Transverse colon (tissue), 4 donors: ENCODE data around the gene NMRK2. TPM values are rescaled to one million over a fixed set of nuclear protein-coding genes. Genes with fewer than 3 reads are reported as not detected.

Experiments
- DNase-seq: peaks from one replicate; pipeline ENCODE4 v3.0.0-alpha.2; 2019
- H3K27ac ChIP-seq, 4 donors: fragments of 200-600 bp; sonication (generic); 2 replicates each; pipeline ENCODE4 v1.5.1; 2016 to 2018; ENCODE audit warnings: inconsistent platforms in 4 of 4
- H3K27me3 ChIP-seq: fragments of 200-600 bp; sonication (generic); 2 replicates; pipeline ENCODE4 v1.5.1; 2017; ENCODE audit warnings: inconsistent platforms
- H3K36me3 ChIP-seq, 4 donors: fragments of 200-600 bp; sonication (generic); 2 replicates each; pipeline ENCODE4 v1.5.1; 2017 to 2019; ENCODE audit warnings: inconsistent platforms in 4 of 4
- H3K4me1 ChIP-seq, 4 donors: fragments of 200-600 bp; sonication (generic); 2 replicates each; pipeline ENCODE4 v1.5.1; 2017 to 2020; ENCODE audit warnings: inconsistent platforms in 4 of 4
- H3K4me3 ChIP-seq, 4 donors: fragments of 200-600 bp; sonication (generic); 1 replicate in 1 of 4; 2 replicates in 3 of 4; pipeline versions ENCODE4 v1.5.1 to v1.6.1; 2017 to 2019; ENCODE audit warnings: inconsistent platforms in 4 of 4
- H3K9me3 ChIP-seq, 2 donors: fragments of 200-600 bp; sonication (generic); 2 replicates each; pipeline ENCODE4 v1.5.1; 2017 to 2019; ENCODE audit warnings: inconsistent platforms in 2 of 2
- CTCF ChIP-seq, 5 experiments: fragments of 200-600 bp in 3 of 5; fragments of 450-650 bp in 2 of 5; sonication (generic) in 3 of 5; IDR thresholded peaks; 1 replicate in 2 of 5; 2 replicates in 3 of 5; pipeline ENCODE4 v1.5.1; 2016 to 2017; ENCODE audit warnings: antibody characterized with exemption in 5 of 5, inconsistent platforms in 3 of 5, mild to moderate bottlenecking in 2 of 5, moderate library complexity in 1 of 5
- EP300 ChIP-seq: sonication (generic); formaldehyde crosslinking; IDR thresholded peaks from one replicate; pipeline ENCODE4 v1.6.1; 2017; ENCODE audit warnings: antibody characterized with exemption, low read depth
- POLR2A ChIP-seq: fragments of 450-650 bp; IDR thresholded peaks from one replicate; pipeline ENCODE4 v1.6.1; 2016; ENCODE audit warnings: antibody characterized with exemption, mild to moderate bottlenecking, moderate library complexity
- POLR2AphosphoS5 ChIP-seq, 3 donors: sonication (generic); formaldehyde crosslinking; IDR thresholded peaks; one replicate each; pipeline ENCODE4 v1.6.1; 2016; ENCODE audit warnings: antibody characterized with exemption in 3 of 3
- WGBS, 2 donors: methylation state at CpG; one replicate each; pipeline ENCODE4 v1.1.5; 2018; ENCODE audit warnings: low coverage in 1 of 2; 5-methylcytosine and 5-hydroxymethylcytosine counted together
- in situ Hi-C, 4 donors: fragments of 200-750 bp; cut with MboI; loops; one replicate each; pipeline versions ENCODE4 v1.15.0 to v1.15.1; 2017; ENCODE audit warnings: low sequenced_read_pairs in 3 of 4, low pct_ligation_motif_present in 1 of 4, low pct_unique_long_range_greater_than_20kb in 1 of 4
- intact Hi-C: fragments of 100-400 bp; cut with DNase I; formaldehyde crosslinking; loops from one replicate; pipeline ENCODE4 v1.15.1; 2023; ENCODE audit warnings: low total_unique reads
- small RNA-seq, 4 donors: library from RNA; depleted of rRNA; stranded (forward); fragments of <200 nt; gene quantifications; one replicate each; pipeline ENCODE3, GENCODE V24; 2016
- total RNA-seq, 4 donors: library from RNA; depleted of rRNA; stranded (reverse); fragments of >200 nt; gene quantifications; one replicate each; pipeline ENCODE4 v1.1.0, GENCODE V29; 2016

Gene NMRK2
- total RNA-seq, 4 donors from 2014 or later, result 0.41 TPM; not detected in 3

DNA sequence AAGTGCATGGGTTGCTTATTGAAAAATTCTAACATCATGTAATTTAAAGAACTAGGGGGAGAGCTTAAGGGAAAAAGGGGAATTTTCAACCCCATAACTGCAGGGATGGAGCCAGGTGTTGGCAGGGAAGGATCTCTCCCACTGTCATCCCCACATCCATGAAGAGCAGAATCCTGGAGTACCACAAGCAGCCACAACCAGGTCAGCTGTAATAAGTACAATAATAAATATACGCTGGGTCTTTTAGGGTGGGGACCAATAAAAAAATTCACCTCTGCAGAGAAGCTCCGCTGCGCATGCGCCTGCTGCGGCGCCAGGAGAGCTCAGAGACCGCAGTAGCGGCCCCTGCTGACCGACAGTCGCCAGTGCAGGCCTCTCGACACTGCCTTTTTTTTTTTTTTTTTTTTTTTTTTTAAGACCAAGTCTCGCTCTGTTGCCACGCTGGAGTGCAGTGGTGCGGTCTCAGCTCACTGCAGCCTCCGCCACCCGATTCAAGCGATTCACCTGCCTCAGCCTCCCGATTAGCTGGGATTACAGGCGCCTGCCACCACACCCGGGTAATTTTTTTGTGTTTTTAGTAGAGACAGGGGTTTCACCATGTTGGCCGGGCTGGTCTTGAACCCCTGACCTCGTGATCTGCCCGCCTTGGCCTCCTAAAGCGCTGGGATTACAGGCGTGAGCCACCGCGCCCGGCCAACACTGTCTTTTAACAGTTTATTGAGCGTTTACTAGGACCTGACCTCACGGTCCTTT lies 54.9 kb downstream of the NMRK2 start:
- Histone ChIP-seq H3K36me3 (peaks cover 0 to 13% (median 2%) of the 10 kb centered on the region in 4 donors), H3K27me3 (no peaks in the 10 kb centered on the region), H3K27ac (peak overlapping the region; percentile 91 to 94 (median 94)), H3K4me1 (peaks cover 22 to 41% (median 37%) of the 10 kb centered on the region in 4 donors), H3K4me3 (peak overlapping the region in 1 of 4 donors; percentile 31), H3K9me3 (no peaks in the 10 kb centered on the region)
- 6% methylated on average over 29 of the region's 30 CpGs; no CpG with 5 or more reads in 1 of the 2 donors for WGBS, 2 donors
- intact Hi-C loops, result loop anchor here (5.0 kb wide), 1 partner anchor 80 kb away; the partner anchor contains the start of gene ZBTB7A
- peak; percentile 93 for DNase-seq
- in situ Hi-C loops, result loop anchor here in 2 of 4 donors (10.0 to 25.0 kb wide), 2 partner anchors 150 to 197 kb away; partner anchors contain the start of genes ANKRD24 (in 2 of the 2) and SIRT6 (in 2 of the 2)
- TF ChIP-seq CTCF (IDR thresholded peaks at IDR 0.05) (peak; percentile 87 to 97 (median 91)), POLR2AphosphoS5 (IDR thresholded peaks at IDR 0.05) (no peak), POLR2A (no peak)

DNA sequence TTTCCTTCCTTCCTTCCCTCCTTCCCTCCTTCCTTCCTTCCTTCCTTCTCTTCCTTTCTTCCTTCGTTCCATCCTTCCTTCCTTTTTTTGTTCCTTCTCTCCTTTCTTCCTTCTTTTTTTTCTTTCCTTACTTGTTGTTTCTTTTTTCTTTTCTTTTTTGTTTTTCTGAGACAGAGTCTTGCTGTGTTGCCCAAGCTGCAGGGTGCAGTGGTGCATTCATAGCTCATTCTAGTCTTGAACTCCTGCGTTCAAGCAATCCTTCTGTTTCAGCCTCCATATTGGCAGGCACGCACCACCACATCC lies 57.9 kb downstream of the NMRK2 start:
- WGBS, 2 donors, result 77 to 82% methylated on average over 3 of the region's 3 CpGs
- intact Hi-C loops, result no loop called here
- DNase-seq, result no peak
- TF ChIP-seq POLR2AphosphoS5 (IDR thresholded peaks at IDR 0.05) (no peak), EP300 (no peak), CTCF (IDR thresholded peaks at IDR 0.05) (no peak), POLR2A (no peak)
- in situ Hi-C loops, result loop anchor here in 1 of 4 donors (25.0 kb wide), 1 partner anchor 147 kb away; no protein-coding TSS in a partner anchor
- Histone ChIP-seq H3K9me3 (no peaks in the 10 kb centered on the region), H3K36me3 (no peaks in the 10 kb centered on the region), H3K4me3 (no peak overlapping the region), H3K27ac (no peak overlapping the region), H3K27me3 (no peaks in the 10 kb centered on the region), H3K4me1 (peaks cover 14 to 28% (median 22%) of the 10 kb centered on the region in 4 donors)

Small RNA genes within 50 kb of the gene (small RNA-seq; reads per million reads assigned to genes)
- gene RN7SL202P (0 reads per million in 4 donors), gene SNORD37 (12.5 to 19.3 (median 17.6) reads per million in 4 donors)

Other genes with a start within 250 kb of the NMRK2 start
- 10 to 100 TPM; 25.4 to 91.1 (median 36.4) TPM for gene PIP5K1C, start 232.6 kb upstream of the NMRK2 start, total RNA-seq
- gene TJP3, start 224.7 kb upstream of the NMRK2 start, total RNA-seq, result 100 to 1,000 TPM; 234 to 894 (median 282) TPM
- 100 to 1,000 TPM in 2 of 4 donors, 10 to 100 TPM in 2; 24.0 to 284 (median 95.7) TPM for gene APBA3, start 171.4 kb upstream of the NMRK2 start, total RNA-seq
- gene MRPL54, start 170.4 kb upstream of the NMRK2 start, total RNA-seq, result 10 to 100 TPM; 38.0 to 72.2 (median 52.1) TPM
- gene RAX2, start 160.8 kb upstream of the NMRK2 start, total RNA-seq, result not detected
- 1 to 10 TPM in 2 of 4 donors, under 1 TPM in 1, not detected in 1; 0.60 to 6.1 (median 2.9) TPM for gene MATK, start 146.7 kb upstream of the NMRK2 start, total RNA-seq
- not detected for gene ZFR2, start 64.0 kb upstream of the NMRK2 start, total RNA-seq
- gene ATCAY, start 52.4 kb upstream of the NMRK2 start, total RNA-seq, result under 1 TPM in 3 of 4 donors, not detected in 1; 0.32 to 0.60 (median 0.55) TPM
- gene DAPK3, start 38.0 kb downstream of the NMRK2 start, total RNA-seq, result 10 to 100 TPM; 54.6 to 89.0 (median 82.3) TPM
- gene EEF2, start 52.4 kb downstream of the NMRK2 start, total RNA-seq, result 1,000 to 10,000 TPM; 1,013 to 1,686 (median 1,532) TPM
- gene PIAS4, start 74.7 kb downstream of the NMRK2 start, total RNA-seq, result 100 to 1,000 TPM in 1 of 4 donors, 10 to 100 TPM in 3; 15.5 to 110 (median 23.0) TPM
- 100 to 1,000 TPM; 101 to 224 (median 141) TPM for gene ZBTB7A, start 133.8 kb downstream of the NMRK2 start, total RNA-seq
- 100 to 1,000 TPM; 136 to 199 (median 195) TPM for gene MAP2K2, start 191.1 kb downstream of the NMRK2 start, total RNA-seq
- 10 to 100 TPM in 1 of 4 donors, 1 to 10 TPM in 2, not detected in 1; 1.1 to 16.4 (median 2.3) TPM for gene CREB3L3, start 220.6 kb downstream of the NMRK2 start, total RNA-seq
- 100 to 1,000 TPM; 141 to 215 (median 194) TPM for gene SIRT6, start 249.5 kb downstream of the NMRK2 start, total RNA-seq
- gene ANKRD24, start 249.6 kb downstream of the NMRK2 start, total RNA-seq, result 1 to 10 TPM; 1.2 to 6.4 (median 2.1) TPM